Measurements from ENCODE around the gene CTNNA3.

DNA sequence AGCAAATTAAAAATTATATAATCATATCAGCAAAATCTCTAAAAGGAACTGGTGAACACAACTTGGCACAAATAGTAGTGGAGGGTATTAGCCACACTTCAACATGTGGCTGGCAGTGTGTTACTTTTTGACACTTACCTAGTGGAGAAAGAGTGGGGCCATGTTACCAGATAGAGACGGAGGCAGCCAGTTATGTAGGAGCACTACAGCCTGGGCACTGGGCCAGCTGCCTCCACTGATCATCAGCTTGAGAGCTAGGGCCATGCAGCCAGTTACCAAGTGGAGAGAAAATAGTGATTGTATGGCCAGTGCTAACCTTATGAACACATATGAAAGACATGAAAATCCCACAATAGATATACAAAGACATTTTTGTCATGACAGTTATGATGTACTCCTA lies 243.1 kb downstream of the CTNNA3 start:
- TF ChIP-seq, protein P1, sequence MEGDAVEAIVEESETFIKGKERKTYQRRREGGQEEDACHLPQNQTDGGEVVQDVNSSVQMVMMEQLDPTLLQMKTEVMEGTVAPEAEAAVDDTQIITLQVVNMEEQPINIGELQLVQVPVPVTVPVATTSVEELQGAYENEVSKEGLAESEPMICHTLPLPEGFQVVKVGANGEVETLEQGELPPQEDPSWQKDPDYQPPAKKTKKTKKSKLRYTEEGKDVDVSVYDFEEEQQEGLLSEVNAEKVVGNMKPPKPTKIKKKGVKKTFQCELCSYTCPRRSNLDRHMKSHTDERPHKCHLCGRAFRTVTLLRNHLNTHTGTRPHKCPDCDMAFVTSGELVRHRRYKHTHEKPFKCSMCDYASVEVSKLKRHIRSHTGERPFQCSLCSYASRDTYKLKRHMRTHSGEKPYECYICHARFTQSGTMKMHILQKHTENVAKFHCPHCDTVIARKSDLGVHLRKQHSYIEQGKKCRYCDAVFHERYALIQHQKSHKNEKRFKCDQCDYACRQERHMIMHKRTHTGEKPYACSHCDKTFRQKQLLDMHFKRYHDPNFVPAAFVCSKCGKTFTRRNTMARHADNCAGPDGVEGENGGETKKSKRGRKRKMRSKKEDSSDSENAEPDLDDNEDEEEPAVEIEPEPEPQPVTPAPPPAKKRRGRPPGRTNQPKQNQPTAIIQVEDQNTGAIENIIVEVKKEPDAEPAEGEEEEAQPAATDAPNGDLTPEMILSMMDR (IDR thresholded peaks at IDR 0.05): no peak
- TF ChIP-seq POLR2A (IDR thresholded peaks at IDR 0.05): no peak

Measured in testis (tissue), 2 donors.